ENCODE measurements around the gene ASB6.

Gene ASB6

DNA sequence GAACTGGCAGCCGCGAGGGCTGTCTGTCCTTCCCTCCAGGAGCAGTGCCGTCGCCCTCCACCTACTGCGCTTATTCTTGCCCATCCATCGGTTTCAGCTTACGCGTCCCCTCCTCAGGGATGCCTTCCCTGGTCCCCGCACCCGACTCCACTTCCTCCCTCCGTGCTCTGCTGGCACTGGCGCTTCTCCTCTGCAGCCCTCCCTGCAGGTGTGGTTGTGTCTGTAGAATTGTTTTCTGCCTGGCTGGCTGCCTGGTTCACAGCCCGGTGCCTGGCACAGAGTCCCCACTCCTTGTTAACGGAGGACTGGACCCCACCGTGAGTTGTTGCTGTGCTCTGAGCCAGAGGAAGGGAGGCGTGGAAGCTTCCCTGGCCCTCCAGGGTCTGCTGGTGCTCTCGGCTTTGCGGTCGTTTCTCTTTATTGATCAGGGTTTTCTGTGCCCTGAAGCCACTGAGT lies 10.2 kb downstream of the ASB6 start:
- no peaks in the 10 kb centered on the region for H3K9me3 ChIP-seq (ENCODE audit: control insufficient read depth, low read length)
- H3K4me3 ChIP-seq (ENCODE audit: low read depth, low read length): no peak overlapping the region
- H3K36me3 ChIP-seq (ENCODE audit: control insufficient read depth, insufficient read depth, low read length): no peaks in the 10 kb centered on the region
- no peak overlapping the region for H2AFZ ChIP-seq
- H3K9ac ChIP-seq: no peak overlapping the region
- H3K27me3 ChIP-seq (ENCODE audit: control insufficient read depth, insufficient read depth, low read length): no peaks in the 10 kb centered on the region
- no peak overlapping the region for H3K27ac ChIP-seq
- peaks cover 11% of the 10 kb centered on the region for H3K79me2 ChIP-seq
- TF ChIP-seq CTCF (IDR thresholded peaks at IDR 0.05): no peak
- H3K4me2 ChIP-seq (ENCODE audit: low read length): no peak overlapping the region
- H3K4me1 ChIP-seq: peaks cover 3% of the 10 kb centered on the region

GRCh38 chr9:129630967-129631673 lies 10.8 kb downstream of the ASB6 start:
- Histone ChIP-seq H3K9ac (no peak overlapping the region), H3K4me1 (peaks cover 3% of the 10 kb centered on the region), H3K4me3 (ENCODE audit: low read depth, low read length) (no peak overlapping the region), H3K4me2 (ENCODE audit: low read length) (no peak overlapping the region), H3K36me3 (ENCODE audit: control insufficient read depth, insufficient read depth, low read length) (no peaks in the 10 kb centered on the region), H3K9me3 (ENCODE audit: control insufficient read depth, low read length) (no peaks in the 10 kb centered on the region), H2AFZ (no peak overlapping the region), H3K79me2 (peaks cover 13% of the 10 kb centered on the region), H3K27ac (no peak overlapping the region), H3K27me3 (ENCODE audit: control insufficient read depth, insufficient read depth, low read length) (no peaks in the 10 kb centered on the region)
- TF ChIP-seq CTCF (IDR thresholded peaks at IDR 0.05): no peak

DNA sequence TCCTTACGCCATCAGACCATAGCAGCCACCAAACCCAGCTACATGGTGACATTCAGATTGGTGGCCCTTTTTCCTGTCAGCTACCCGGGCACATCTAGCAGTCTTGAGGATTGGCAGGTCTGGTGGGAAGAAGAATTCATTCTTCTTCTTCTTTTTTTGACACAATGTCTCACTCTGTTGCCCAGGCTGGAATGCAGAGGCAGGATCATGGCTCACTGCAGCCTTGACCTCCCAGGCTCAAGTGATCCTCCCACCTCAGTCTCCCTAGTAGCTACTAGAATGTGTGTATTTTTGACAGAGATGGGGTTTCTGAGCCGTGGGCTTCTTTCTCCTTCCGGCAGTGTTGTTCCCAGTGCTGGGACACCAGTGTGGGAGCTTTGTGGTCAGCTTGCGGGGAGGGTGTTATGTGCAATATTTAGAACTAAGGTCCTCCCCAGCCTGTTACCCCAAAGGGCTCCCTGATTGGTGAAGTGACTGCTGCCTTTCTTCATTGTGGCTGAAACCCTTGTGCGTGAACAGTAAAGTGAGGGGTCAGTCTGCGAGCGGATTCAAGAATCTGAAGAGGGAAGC lies 12.6 kb downstream of the ASB6 start:
- H3K79me2 ChIP-seq: peaks cover 13% of the 10 kb centered on the region
- H2AFZ ChIP-seq: no peak overlapping the region
- no peaks in the 10 kb centered on the region for H3K36me3 ChIP-seq (ENCODE audit: control insufficient read depth, insufficient read depth, low read length)
- H3K27me3 ChIP-seq (ENCODE audit: control insufficient read depth, insufficient read depth, low read length): no peaks in the 10 kb centered on the region
- H3K9ac ChIP-seq: no peak overlapping the region
- H3K9me3 ChIP-seq (ENCODE audit: control insufficient read depth, low read length): no peaks in the 10 kb centered on the region
- no peak overlapping the region for H3K27ac ChIP-seq
- no peak overlapping the region for H3K4me2 ChIP-seq (ENCODE audit: low read length)
- TF ChIP-seq CTCF (IDR thresholded peaks at IDR 0.05): no peak
- no peak overlapping the region for H3K4me3 ChIP-seq (ENCODE audit: low read depth, low read length)
- H3K4me1 ChIP-seq: peaks cover 3% of the 10 kb centered on the region

DNA sequence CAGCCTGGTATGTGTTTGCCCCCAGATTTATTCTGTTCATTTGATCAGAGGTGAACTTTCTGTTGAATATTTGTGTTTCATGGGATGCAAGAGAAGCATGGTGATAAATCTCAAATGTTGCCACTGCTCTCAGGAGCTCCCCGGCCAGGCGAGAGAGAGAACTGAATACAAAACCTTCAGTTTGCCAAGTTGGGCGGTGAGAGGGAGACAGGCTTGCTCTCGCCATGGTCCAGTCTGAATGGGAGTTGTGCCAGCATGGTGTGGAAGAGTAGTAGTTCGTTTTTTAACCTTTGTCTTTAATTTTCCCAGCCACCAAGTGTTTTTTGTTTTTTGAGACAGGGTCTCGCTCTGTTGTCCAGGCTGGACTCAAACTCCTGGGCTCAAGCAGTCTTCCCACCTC lies 13.2 kb downstream of the ASB6 start:
- Histone ChIP-seq H3K36me3 (ENCODE audit: control insufficient read depth, insufficient read depth, low read length) (no peaks in the 10 kb centered on the region), H3K27me3 (ENCODE audit: control insufficient read depth, insufficient read depth, low read length) (no peaks in the 10 kb centered on the region), H3K79me2 (peaks cover 13% of the 10 kb centered on the region), H3K4me2 (ENCODE audit: low read length) (no peak overlapping the region), H3K4me1 (peaks cover 3% of the 10 kb centered on the region), H3K9me3 (ENCODE audit: control insufficient read depth, low read length) (no peaks in the 10 kb centered on the region), H2AFZ (no peak overlapping the region), H3K4me3 (ENCODE audit: low read depth, low read length) (no peak overlapping the region), H3K9ac (no peak overlapping the region), H3K27ac (no peak overlapping the region)
- TF ChIP-seq CTCF (IDR thresholded peaks at IDR 0.05): no peak

Measured in parathyroid adenoma (tissue), 2 donors.